ENCODE data around the gene CLPSL1.
"Not testable (repeated sequence)": the region's sequence is repeated elsewhere in the genome, so short reads cannot be mapped to it uniquely, and the experiment has no call there.

The CLPSL1 gene

GRCh38 chr6:35780719-35781118, at the start of gene CLPSL1:
TSS of gene CLPSL1 (plus strand) at chr6:35781019. CDS start at chr6:35781111, 92 bp downstream.
- DNase-seq, result no peak

- peak; percentile 95 for DNase-seq
These were observed 49.4 kb upstream of the CLPSL1 start for GRCh38 chr6:35731414-35731735.

- DNase-seq, result peak; percentile 93
These were observed 48.9 kb upstream of the CLPSL1 start for GRCh38 chr6:35731736-35732532.

GRCh38 chr6:35733633-35734032, 47.2 kb upstream of the CLPSL1 start:
- no peak for DNase-seq

- DNase-seq, result not testable (repeated sequence)
These were observed 46.5 kb upstream of the CLPSL1 start for GRCh38 chr6:35734319-35734718.

- no peak for DNase-seq
These were observed 45.4 kb upstream of the CLPSL1 start for GRCh38 chr6:35735452-35735851.

- peak; percentile 84 for DNase-seq
These were observed 44.4 kb upstream of the CLPSL1 start for GRCh38 chr6:35736253-35736894.

GRCh38 chr6:35736982-35737412, 43.8 kb upstream of the CLPSL1 start, which contains the start of gene ARMC12:
TSS of gene ARMC12 (plus strand) at chr6:35737032. CDS start at chr6:35737109, 77 bp downstream.
- DNase-seq, result no peak

- DNase-seq, result no peak
These were observed 43.2 kb upstream of the CLPSL1 start for GRCh38 chr6:35737413-35738211.

- no peak for DNase-seq
These were observed 40.9 kb upstream of the CLPSL1 start for GRCh38 chr6:35739645-35740524.

GRCh38 chr6:35742842-35743241, 38.0 kb upstream of the CLPSL1 start:
- DNase-seq, result no peak

- DNase-seq, result no peak
These were observed 35.3 kb upstream of the CLPSL1 start for GRCh38 chr6:35745509-35745908.

- DNase-seq, result no peak
These were observed 34.3 kb upstream of the CLPSL1 start for GRCh38 chr6:35746516-35746915.

GRCh38 chr6:35747877-35748276, 32.9 kb upstream of the CLPSL1 start:
- no peak for DNase-seq

- no peak for DNase-seq
These were observed 30.3 kb upstream of the CLPSL1 start for GRCh38 chr6:35750557-35750956.

- no peak for DNase-seq
These were observed 29.2 kb upstream of the CLPSL1 start for GRCh38 chr6:35751594-35751993.

GRCh38 chr6:35752330-35752729, 28.5 kb upstream of the CLPSL1 start:
- DNase-seq, result no peak

GRCh38 chr6:35754452-35755277, 26.2 kb upstream of the CLPSL1 start:
- no peak for DNase-seq

- DNase-seq, result no peak
These were observed 25.4 kb upstream of the CLPSL1 start for GRCh38 chr6:35755278-35755924.

GRCh38 chr6:35757456-35758123, 23.2 kb upstream of the CLPSL1 start:
- no peak for DNase-seq
